A673 (cell line): ENCODE results near the gene GLTP.

Source experiments
- CTCF ChIP-seq: fragments of 300-800, 200-600 bp; sonication (generic); conservative IDR thresholded peaks from 2 replicates; pipeline ENCODE4 v1.5.1; 2017; ENCODE audit warnings: low read depth, mild to moderate bottlenecking, antibody characterized with exemption, low read length, moderate library complexity, mixed read lengths
- EZH2 ChIP-seq: fragments of 200-600 bp; sonication (generic); IDR thresholded peaks from 2 replicates; pipeline ENCODE4 v1.6.1; 2017; ENCODE audit warnings: borderline replicate concordance, low read depth, mild to moderate bottlenecking, mixed read lengths, antibody characterized with exemption, low read length; ENCODE audit not compliant: poor library complexity, severe bottlenecking

- TF ChIP-seq CTCF (no peak), EZH2 (no peak)
These were observed 12.4 kb upstream of the GLTP start for GRCh38 chr12:109892748-109893147.
